HG03521 (cell line): ENCODE measurements around the gene RNF126.
"Not testable (repeated sequence)": the region's sequence is repeated elsewhere in the genome, so short reads cannot be mapped to it uniquely, and the experiment has no call there.

Source experiments
- ATAC-seq: cut with Tn5 transposase; IDR thresholded peaks from one replicate; pipeline ENCODE4 v1.9.1; 2021; ENCODE audit warnings: mild to moderate bottlenecking, moderate library complexity; ENCODE audit not compliant: unreplicated experiment

The RNF126 gene

GRCh38 chr19:662962-663681 is at the start of gene RNF126:
TSS of gene RNF126 (minus strand) at chr19:663214. CDS start at chr19:663121, 93 bp downstream.
- ATAC-seq, result peak; percentile 74

- no peak for ATAC-seq
Observed at GRCh38 chr19:711254-711653, 48.2 kb upstream of the RNF126 start.

GRCh38 chr19:710767-711166 is 47.8 kb upstream of the RNF126 start:
- no peak for ATAC-seq

- no peak for ATAC-seq
Observed at GRCh38 chr19:709965-710571, 47.1 kb upstream of the RNF126 start.

GRCh38 chr19:709196-709964 is 46.4 kb upstream of the RNF126 start:
- ATAC-seq, result no peak

- no peak for ATAC-seq
Observed at GRCh38 chr19:708154-709143, 45.4 kb upstream of the RNF126 start, which contains the start of gene PALM. TSS of gene PALM (plus strand) at chr19:708935. CDS start at chr19:709147, 212 bp downstream.

GRCh38 chr19:704447-704741 is 41.4 kb upstream of the RNF126 start:
- no peak for ATAC-seq

GRCh38 chr19:703651-704446 is 40.8 kb upstream of the RNF126 start:
- ATAC-seq, result no peak

GRCh38 chr19:703329-703650 is 40.3 kb upstream of the RNF126 start:
- no peak for ATAC-seq

- ATAC-seq, result not testable (repeated sequence)
Observed at GRCh38 chr19:702847-703246, 39.8 kb upstream of the RNF126 start.

GRCh38 chr19:699885-700284 is 36.9 kb upstream of the RNF126 start:
- not testable (repeated sequence) for ATAC-seq

GRCh38 chr19:698529-698928 is 35.5 kb upstream of the RNF126 start:
- ATAC-seq, result not testable (repeated sequence)

- no peak for ATAC-seq
Observed at GRCh38 chr19:695352-695949, 32.4 kb upstream of the RNF126 start, which contains the start of gene PRSS57. TSS of gene PRSS57 (minus strand) at chr19:695452. CDS start at chr19:695430, 22 bp downstream.

- no peak for ATAC-seq
Observed at GRCh38 chr19:694481-695351, 31.7 kb upstream of the RNF126 start.

GRCh38 chr19:690203-690602 is 27.2 kb upstream of the RNF126 start:
- ATAC-seq, result no peak

GRCh38 chr19:688992-689391 is 26.0 kb upstream of the RNF126 start:
- ATAC-seq, result no peak

GRCh38 chr19:688214-688613 is 25.2 kb upstream of the RNF126 start:
- ATAC-seq, result no peak

- no peak for ATAC-seq
Observed at GRCh38 chr19:687569-688166, 24.7 kb upstream of the RNF126 start.
